HG02885 (cell line): ENCODE measurements around the gene GPR89B.
"Not testable (repeated sequence)": the region's sequence is repeated elsewhere in the genome, so short reads cannot be mapped to it uniquely, and the experiment has no call there.

Experiments
- ATAC-seq: cut with Tn5 transposase; IDR thresholded peaks from one replicate; pipeline ENCODE4 v1.9.1; 2021; ENCODE audit warnings: mild to moderate bottlenecking; ENCODE audit not compliant: unreplicated experiment, poor library complexity

The GPR89B gene

DNA sequence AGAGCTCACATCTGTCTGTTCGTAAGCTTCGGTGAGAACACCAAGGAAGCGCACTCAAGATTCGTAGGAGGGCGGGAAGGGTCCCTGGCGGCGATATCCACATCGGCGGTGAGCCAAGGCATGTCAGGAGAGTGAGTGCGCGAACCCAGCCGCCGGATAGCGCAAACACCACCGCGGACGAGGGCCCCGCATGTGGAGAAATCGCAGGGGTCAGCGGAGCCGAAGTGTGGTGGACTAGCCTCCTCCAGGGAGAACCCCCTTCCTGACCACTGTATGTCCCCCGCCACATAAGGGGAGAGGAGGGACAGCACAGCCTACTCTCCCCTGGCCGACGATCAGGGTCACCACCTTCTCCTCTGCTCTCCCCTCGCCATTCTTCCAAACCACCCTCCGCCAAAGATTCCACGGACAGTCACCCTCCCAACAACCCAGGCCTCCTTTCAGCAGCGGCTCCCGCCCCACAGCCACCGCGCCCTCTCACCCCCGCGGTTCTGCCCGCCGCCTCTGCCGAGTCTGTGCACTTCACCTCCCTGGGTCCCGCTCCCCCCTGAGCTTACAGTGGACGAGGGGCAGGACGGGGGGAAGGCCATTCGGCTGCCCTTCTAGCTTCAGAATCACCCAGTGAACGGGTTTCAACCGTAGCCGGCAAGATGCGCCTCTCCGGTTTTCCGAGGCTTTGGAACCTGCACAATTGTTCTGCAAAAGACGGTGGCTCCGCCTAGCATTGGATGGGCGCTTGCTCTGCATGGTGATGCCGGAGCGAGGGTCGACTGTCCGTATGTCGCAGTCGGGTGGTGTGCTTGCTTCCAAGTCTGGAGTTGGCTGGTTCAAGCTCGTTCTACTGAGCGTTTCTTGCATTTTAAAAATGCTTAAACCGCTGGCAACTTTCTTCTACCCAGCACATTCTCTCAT lies 86.3 kb downstream of the GPR89B start:
- ATAC-seq: not testable (repeated sequence)

- ATAC-seq: not testable (repeated sequence)
Measured at GRCh38 chr1:148024918-148025317, 96.7 kb downstream of the GPR89B start.

- ATAC-seq: not testable (repeated sequence)
Measured at GRCh38 chr1:148027004-148027403, 98.8 kb downstream of the GPR89B start.

DNA sequence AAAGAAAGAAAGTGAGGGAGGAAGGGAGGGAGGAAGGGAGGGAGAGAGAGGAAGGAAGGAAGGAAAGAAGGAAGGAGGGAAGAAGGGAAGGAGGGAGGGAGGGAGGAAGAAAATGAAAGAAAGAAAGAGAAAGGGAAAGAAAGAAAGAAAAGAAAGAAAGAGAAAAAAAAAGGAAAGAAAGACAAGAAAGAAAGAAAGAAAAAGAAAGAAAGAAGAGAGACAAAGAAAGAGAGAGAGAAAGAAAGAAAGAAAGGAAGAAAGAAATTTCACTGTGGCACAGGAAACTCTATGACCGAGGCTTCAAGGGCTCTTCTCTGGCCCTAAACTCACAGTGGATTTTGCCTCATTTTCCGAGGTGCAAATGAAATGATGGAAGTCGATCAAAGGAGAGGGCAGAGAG lies 104.0 kb downstream of the GPR89B start:
- ATAC-seq: not testable (repeated sequence)

DNA sequence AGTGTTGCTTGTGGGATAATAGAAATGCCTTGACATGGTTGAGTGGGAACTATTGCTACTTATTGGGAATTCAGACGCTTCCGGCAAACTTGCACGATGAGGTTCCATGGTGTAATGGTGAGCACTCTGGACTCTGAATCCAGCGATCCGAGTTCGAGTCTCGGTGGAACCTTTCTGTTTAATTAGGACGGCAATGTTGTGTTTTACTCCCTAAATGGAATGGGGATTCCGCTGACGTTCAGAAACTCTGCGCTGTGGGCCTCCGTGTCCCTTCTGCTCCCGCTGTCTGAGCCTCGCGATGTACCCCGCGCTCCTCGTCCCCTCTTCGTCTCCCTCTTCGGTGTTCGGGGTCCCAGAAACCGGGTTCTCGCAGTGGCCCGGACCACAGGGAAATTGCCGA lies 104.5 kb downstream of the GPR89B start:
- not testable (repeated sequence) for ATAC-seq

- not testable (repeated sequence) for ATAC-seq
Measured at GRCh38 chr1:148033147-148033546, 104.9 kb downstream of the GPR89B start.

GRCh38 chr1:148037850-148038461 lies 109.7 kb downstream of the GPR89B start:
- ATAC-seq: not testable (repeated sequence)

DNA sequence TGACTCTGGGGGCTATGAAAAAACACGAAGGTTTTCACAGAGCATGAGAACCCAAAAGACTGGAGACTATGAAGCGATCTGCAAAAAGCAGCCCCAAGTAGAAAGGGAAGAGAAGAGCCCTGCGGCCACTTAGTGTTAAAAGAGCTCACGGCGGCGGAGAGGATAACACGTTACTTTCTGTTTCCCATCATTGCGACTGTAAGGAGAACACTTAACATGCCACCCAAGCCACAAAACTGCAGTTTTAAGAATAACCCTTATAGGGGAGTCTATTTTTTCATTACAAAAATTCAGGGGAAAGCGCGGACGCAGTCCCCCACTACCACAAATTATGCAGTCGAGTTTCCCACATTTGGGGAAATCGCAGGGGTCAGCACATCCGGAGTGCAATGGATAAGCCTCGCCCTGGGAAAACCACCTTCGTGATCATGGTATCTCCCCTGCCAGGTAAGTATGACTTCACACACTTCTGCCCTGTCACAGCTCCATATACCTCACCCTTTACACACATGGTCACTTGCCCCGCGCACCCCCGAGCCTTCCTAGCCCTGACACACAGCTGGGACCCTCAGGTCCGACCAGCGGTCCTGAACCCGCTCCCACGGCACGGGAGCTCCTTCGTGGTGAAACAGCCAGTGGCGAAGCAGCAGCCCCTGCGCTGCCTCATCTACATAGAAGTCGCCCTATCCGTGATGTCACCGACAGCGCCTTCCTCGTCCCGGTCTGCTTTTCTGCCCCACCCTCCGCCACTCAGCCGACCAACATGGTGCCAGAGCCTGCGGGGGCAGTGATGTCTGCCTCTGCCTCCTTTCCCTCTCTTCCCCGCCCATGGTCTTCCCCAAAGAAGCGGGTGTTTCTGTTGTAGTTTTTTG lies 110.5 kb downstream of the GPR89B start:
- peak; percentile 70 for ATAC-seq
